Ovary (tissue), 3 donors: ENCODE measurements around the gene KIF19.

ENCODE experiments used
- CTCF ChIP-seq, 3 donors: fragments of 450-650 bp in 2 of 3; fragments of 200-600 bp in 1 of 3; IDR thresholded peaks; one replicate each; pipeline versions ENCODE4 v1.5.1 to v1.8.0; 2016 to 2022; ENCODE audit warnings: antibody characterized with exemption in 3 of 3, mild to moderate bottlenecking in 1 of 3
- EP300 ChIP-seq: sonication (generic); formaldehyde crosslinking; IDR thresholded peaks from one replicate; pipeline ENCODE4 v1.6.1; 2017; ENCODE audit warnings: antibody characterized with exemption
- donor health status: DM: no; HTN: no; CAD: no.

GRCh38 chr17:74281799-74282198 lies 44.2 kb upstream of the KIF19 start:
- TF ChIP-seq EP300 (no peak), CTCF (IDR thresholded peaks at IDR 0.05) (no peak)
